Spleen (tissue), 7 donors: ENCODE results near the gene PLA2G2A.
"Not testable (repeated sequence)": the region's sequence is repeated elsewhere in the genome, so short reads cannot be mapped to it uniquely, and the experiment has no call there.

Experiments
- POLR2A ChIP-seq, 3 donors: fragments of 450-650 bp; IDR thresholded peaks; one replicate each; pipeline ENCODE4 v1.5.1; 2017; ENCODE audit warnings: antibody characterized with exemption in 3 of 3, mild to moderate bottlenecking in 1 of 3
- TF ChIP-seq, protein P1 (sequence below), 11 experiments: fragments of 200-600 bp in 7 of 11; fragments of 450-650 bp in 4 of 11; sonication (generic) in 4 of 11; IDR thresholded peaks in 8 of 11; conservative IDR thresholded peaks in 3 of 11; 1 replicate in 7 of 11; 2 replicates in 4 of 11; pipeline versions ENCODE4 v1.4.0 to v1.8.0; 2016 to 2021; ENCODE audit warnings: antibody characterized with exemption in 11 of 11, inconsistent platforms in 4 of 11, mild to moderate bottlenecking in 1 of 11
- donor health status: DM: no; HTN: no; CAD: no; lungs with moderate emphysema.
- donor health status: DM: no; HTN: no; CAD: no.
- donor health status: DM: no; HTN: no; CAD: no.

- TF ChIP-seq, protein P1, sequence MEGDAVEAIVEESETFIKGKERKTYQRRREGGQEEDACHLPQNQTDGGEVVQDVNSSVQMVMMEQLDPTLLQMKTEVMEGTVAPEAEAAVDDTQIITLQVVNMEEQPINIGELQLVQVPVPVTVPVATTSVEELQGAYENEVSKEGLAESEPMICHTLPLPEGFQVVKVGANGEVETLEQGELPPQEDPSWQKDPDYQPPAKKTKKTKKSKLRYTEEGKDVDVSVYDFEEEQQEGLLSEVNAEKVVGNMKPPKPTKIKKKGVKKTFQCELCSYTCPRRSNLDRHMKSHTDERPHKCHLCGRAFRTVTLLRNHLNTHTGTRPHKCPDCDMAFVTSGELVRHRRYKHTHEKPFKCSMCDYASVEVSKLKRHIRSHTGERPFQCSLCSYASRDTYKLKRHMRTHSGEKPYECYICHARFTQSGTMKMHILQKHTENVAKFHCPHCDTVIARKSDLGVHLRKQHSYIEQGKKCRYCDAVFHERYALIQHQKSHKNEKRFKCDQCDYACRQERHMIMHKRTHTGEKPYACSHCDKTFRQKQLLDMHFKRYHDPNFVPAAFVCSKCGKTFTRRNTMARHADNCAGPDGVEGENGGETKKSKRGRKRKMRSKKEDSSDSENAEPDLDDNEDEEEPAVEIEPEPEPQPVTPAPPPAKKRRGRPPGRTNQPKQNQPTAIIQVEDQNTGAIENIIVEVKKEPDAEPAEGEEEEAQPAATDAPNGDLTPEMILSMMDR (IDR thresholded peaks at IDR 0.05 in 8 of 11, conservative IDR thresholded peaks at IDR 0.05 in 3 of 11) = not testable (repeated sequence)
- not testable (repeated sequence) for TF ChIP-seq POLR2A (IDR thresholded peaks at IDR 0.05)
Observed at GRCh38 chr1:19990182-19990582, 10.8 kb upstream of the PLA2G2A start.
